Stimulated activated CD4-positive, alpha-beta T cell treated with anti-CD3 and anti-CD28 coated beads, Interleukin-4, amount 100 ng/mL, for 4 hours (primary cell): ENCODE measurements around the gene NRIP2.
A peak's percentile ranks its signal among the peaks of the same experiment; 100 is the strongest.

Experiments used
- DNase-seq, 2 experiments: peaks; one replicate each; pipeline ENCODE4 v3.0.0-alpha.2; 2020

Gene NRIP2

DNA sequence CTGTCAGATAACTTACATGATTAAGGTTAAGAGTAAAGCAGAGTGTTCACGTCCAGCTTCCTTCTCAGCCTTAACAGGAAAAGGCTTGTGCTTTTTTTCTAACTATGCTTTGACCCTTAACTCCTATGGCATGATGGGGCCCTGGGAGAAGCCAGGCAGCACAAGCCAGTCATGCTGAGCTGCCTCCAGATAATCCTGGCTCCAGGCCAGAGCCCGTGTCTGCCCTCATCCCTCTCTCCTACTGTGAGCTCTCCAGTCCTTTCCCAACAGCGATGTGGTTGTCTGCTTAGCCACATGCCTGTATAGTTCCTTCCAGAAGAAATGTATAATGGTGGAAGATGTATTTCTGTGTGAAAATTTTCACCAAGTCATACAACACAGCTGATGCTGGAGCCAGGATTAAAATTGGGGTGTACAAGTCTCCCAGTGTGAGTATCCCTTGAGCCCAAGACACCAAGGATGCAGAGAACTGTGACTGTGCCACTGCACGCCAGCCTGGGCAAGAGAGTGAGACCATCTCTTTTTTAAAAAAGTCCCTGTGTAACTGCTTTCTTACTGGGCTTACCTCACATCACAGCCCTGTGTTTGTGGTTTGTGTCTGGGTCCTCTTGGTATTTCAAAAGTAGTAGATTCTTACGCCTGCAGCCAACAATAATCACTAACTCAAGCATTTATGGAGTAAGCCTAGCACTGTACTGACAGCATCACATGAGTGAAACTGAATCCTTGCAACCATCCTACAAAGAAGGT is 30.3 kb downstream of the NRIP2 start:
- no peak for DNase-seq

- no peak for DNase-seq
Observed at GRCh38 chr12:2803635-2804392, 31.0 kb downstream of the NRIP2 start.

DNA sequence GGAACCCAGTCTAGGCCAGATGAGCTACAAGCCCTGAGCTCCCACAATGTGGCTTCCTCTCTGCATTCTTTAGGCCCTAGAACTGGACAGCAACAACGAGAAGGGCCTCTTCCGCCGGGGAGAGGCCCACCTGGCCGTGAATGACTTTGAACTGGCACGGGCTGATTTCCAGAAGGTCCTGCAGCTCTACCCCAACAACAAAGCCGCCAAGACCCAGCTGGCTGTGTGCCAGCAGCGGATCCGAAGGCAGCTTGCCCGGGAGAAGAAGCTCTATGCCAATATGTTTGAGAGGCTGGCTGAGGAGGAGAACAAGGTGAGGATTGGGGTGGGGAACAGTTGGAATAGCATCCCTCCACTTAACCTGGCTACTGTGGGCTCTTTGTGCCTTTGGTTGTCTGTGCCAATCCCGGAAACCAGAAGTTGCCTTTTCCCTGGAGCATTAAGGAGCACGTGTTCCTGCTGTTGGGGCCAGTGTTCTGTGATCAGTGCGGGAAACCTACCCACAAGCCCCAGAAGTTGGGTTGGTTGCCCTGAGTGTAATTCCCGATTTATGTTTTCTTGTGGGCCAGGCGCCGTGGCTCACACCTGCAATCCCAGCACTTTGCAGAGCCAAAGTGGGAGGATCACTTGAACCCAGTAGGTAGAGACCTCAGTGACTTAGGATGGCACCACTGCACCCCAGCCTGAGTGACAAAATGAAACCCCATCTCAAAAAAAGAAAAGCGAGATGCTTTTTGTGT is 33.6 kb downstream of the NRIP2 start:
- DNase-seq: no peak

GRCh38 chr12:2800046-2800570 is 34.7 kb downstream of the NRIP2 start:
- DNase-seq: no peak

DNA sequence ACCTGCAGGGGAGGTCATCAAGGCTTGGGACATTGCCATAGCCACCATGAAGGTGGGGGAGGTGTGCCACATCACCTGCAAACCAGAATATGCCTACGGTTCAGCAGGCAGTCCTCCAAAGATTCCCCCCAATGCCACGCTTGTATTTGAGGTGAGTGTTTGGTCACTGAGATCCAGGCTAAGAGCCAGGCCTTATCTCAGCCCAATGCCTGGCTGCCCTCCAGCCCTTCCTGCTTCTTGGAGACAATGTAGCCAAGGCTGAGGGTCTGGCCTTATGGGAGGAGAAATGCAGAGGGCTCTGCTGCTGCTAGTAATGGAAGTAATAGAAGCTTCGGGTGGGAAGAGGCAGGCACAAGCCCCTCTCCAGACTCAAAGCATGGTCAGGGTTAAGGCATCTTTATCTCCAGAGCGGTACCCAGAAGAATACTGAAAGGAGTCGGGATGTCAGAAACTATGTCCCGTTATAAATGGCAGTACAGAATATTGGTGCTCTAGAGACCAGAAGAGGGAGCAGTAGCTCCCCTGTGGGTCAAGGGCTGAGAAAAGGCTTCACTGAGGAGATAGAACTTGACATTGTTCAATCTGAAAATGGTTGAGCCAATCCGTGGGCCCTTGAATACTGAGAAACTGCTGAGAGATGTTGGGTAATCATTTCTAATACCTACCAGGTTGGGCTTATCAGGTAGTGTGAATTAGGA is 37.0 kb downstream of the NRIP2 start:
- DNase-seq: no peak

DNA sequence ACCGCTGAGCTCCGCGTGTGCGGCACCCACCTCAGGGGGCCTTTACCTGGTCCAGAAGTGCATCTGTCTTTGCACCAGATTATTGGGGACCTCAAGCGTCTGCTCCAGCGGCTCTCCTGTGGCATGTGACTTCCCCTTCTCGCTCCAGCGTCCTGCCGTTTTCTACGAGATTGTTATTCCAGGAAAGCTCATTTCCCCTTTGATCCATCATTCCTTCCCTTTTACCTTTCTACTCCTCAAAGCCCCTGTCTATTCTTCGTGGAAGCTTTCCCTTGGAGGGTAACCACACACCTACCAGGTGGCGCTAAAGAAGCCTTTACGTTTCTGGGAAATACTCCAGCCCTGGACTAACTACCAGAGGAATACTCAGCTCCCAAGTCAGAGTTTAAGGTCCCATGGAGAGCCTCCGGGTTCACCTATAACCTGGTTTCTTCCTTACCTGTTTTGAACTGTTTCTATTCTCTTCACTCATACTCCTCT is 38.6 kb downstream of the NRIP2 start:
- no peak for DNase-seq

GRCh38 chr12:2795291-2796186 is 39.3 kb downstream of the NRIP2 start:
- DNase-seq: peak; percentile 69 to 78

- peak; percentile 92 to 93 for DNase-seq
Observed at GRCh38 chr12:2794736-2795289, 40.0 kb downstream of the NRIP2 start, which contains the start of gene FKBP4. Gene FKBP4 (plus strand): TSS chr12:2794970. CDS start chr12:2795140, 170 bp downstream.

- DNase-seq: peak in 1 of 2 experiments; percentile 32
Observed at GRCh38 chr12:2794191-2794735, 40.6 kb downstream of the NRIP2 start.

DNA sequence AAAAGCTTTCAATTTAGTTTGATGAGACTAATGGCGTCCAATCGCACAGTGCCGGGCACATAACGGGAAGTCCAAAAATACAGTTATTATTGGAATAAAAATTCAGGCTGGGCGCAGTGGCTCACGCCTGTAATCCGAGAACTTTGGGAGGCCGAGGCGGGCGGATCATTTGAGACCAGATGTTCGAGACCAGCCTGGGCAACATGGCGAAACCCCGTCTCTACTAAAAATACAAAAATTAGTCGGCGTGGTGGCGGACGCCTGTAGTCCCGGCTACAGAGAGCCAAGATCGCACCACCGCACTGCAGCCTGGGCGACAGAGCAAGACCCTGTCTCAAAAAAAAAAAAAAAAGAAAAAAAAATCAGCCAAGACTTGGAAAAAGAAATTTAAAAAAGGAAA is 41.3 kb downstream of the NRIP2 start:
- no peak for DNase-seq

- DNase-seq: no peak
Observed at GRCh38 chr12:2792671-2793500, 41.9 kb downstream of the NRIP2 start.

- DNase-seq: no peak
Observed at GRCh38 chr12:2791089-2791488, 43.7 kb downstream of the NRIP2 start.

GRCh38 chr12:2785017-2785416 is 49.8 kb downstream of the NRIP2 start:
- no peak for DNase-seq

GRCh38 chr12:2783936-2784600 is 50.8 kb downstream of the NRIP2 start:
- peak in 1 of 2 experiments; percentile 41 for DNase-seq

- no peak for DNase-seq
Observed at GRCh38 chr12:2779281-2779680, 55.6 kb downstream of the NRIP2 start.

GRCh38 chr12:2776129-2776806 is 58.6 kb downstream of the NRIP2 start:
- DNase-seq: no peak

DNA sequence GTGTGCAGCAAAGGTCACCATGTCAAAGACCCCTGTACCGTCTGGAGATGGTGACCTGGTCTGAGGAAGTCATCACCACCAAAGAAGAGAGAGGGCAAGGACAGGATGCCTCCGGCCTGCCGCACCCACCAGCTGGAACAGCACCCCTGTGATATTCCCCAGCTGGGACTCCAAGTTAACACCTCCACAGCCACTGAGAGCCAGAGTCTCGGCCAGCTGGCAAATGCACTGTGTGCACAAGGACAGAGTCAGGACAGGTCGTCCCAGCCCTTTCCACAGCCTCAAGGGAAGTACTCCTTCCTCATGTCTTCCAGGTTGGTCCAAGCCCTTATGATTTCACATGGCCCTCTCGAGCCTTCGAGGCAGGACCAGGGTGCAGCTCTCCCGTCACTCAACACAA is 59.4 kb downstream of the NRIP2 start:
- DNase-seq: no peak
